Nephron (organoid): ENCODE data around the gene IL22RA1.
A peak's percentile ranks its signal among the peaks of the same experiment; 100 is the strongest.

ENCODE experiments used
- H3K27ac Mint-ChIP-seq, 3 experiments: 2 replicates each; pipeline ENCODE4 v1.8.0; 2020; ENCODE audit warnings: mixed read lengths in 3 of 3, mild to moderate bottlenecking in 2 of 3, moderate library complexity in 1 of 3
- H3K27me3 Mint-ChIP-seq: 2 replicates; pipeline ENCODE4 v1.8.0; 2021; ENCODE audit warnings: low read depth, mild to moderate bottlenecking, moderate library complexity, mixed read lengths
- H3K36me3 Mint-ChIP-seq: 2 replicates; pipeline ENCODE4 v1.8.0; 2020; ENCODE audit warnings: low read depth, mixed read lengths
- H3K4me1 Mint-ChIP-seq: 2 replicates; pipeline ENCODE4 v1.8.0; 2020; ENCODE audit warnings: mixed read lengths
- H3K4me3 Mint-ChIP-seq, 3 experiments: 2 replicates each; pipeline ENCODE4 v1.8.0; 2020; ENCODE audit warnings: mild to moderate bottlenecking in 3 of 3, mixed read lengths in 3 of 3, moderate library complexity in 2 of 3
- H3K9me3 Mint-ChIP-seq: 2 replicates; pipeline ENCODE4 v1.8.0; 2020; ENCODE audit warnings: mixed read lengths
- TF ChIP-seq, protein P1 (sequence below), 3 experiments: fragments of 200-600 bp; sonication (generic); IDR thresholded peaks; one replicate each; pipeline ENCODE4 v1.5.0; 2021; ENCODE audit warnings: antibody characterized with exemption in 3 of 3; ENCODE audit not compliant: unreplicated experiment in 3 of 3

IL22RA1 gene

DNA sequence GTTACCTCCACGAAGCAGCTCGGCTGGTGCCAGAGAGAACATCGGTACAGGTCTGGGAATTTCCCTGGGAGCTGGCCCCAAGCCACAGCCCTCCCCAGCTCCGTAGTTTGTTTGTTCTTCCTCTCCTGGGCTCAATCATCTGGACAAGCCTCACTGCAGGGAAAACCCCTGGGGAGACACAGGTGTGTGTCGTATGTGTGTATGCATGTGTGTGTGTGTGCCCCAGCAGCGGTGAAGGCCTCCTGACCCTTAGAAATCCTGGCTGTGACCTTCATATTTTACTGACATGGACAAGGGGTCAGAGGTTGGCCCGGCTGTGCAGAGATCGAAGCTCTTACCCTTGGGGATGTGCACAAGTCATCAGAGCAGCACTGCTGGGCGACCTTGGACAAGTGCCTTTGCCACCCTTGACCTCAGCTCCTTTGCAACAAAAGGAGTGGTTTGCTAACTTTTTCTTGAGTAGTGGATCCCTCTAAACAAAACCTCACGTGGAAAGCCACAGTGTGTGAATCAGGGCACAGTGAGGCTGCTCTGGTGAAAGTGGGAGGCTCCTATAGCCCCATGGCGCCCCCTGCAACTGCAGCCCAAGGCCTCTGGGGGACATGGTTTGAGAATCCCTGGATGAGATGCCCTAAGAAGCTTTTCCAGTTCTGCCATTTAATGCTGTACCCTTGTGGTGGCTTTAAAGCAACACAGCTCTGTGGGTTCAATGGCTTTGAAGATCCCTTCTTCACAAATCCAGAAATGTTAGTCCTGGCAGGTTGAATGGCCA lies 12.3 kb upstream of the IL22RA1 start:
- TF ChIP-seq, protein P1, sequence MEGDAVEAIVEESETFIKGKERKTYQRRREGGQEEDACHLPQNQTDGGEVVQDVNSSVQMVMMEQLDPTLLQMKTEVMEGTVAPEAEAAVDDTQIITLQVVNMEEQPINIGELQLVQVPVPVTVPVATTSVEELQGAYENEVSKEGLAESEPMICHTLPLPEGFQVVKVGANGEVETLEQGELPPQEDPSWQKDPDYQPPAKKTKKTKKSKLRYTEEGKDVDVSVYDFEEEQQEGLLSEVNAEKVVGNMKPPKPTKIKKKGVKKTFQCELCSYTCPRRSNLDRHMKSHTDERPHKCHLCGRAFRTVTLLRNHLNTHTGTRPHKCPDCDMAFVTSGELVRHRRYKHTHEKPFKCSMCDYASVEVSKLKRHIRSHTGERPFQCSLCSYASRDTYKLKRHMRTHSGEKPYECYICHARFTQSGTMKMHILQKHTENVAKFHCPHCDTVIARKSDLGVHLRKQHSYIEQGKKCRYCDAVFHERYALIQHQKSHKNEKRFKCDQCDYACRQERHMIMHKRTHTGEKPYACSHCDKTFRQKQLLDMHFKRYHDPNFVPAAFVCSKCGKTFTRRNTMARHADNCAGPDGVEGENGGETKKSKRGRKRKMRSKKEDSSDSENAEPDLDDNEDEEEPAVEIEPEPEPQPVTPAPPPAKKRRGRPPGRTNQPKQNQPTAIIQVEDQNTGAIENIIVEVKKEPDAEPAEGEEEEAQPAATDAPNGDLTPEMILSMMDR (IDR thresholded peaks at IDR 0.05; ENCODE audit: unreplicated experiment in 3 of 3): no peak
- no peaks in the 10 kb centered on the region for H3K36me3 Mint-ChIP-seq

DNA sequence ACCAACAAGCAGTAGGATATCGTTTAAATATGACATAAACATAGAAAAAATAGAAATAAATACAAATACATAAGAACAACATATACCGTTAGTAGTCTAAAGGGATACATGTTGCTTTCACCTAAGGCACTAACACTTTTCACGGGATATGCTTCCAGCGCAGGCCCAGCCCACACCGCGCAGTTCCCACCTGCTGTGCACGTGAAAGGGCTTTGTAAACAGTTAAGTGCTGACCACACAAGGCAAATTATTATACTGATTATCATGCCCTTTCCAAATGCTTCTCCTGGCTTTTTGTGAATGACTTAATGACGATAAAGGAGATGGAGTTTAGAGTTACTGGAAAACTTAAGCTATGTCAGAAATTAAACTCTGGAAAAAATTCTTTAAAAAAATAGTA lies 11.3 kb upstream of the IL22RA1 start:
- H3K9me3 Mint-ChIP-seq: no peaks in the 10 kb centered on the region
- H3K36me3 Mint-ChIP-seq: no peaks in the 10 kb centered on the region
- H3K27ac Mint-ChIP-seq: no peak overlapping the region
- H3K4me3 Mint-ChIP-seq: no peak overlapping the region
- peaks cover 16% of the 10 kb centered on the region for H3K4me1 Mint-ChIP-seq
- H3K27me3 Mint-ChIP-seq: peaks cover 34% of the 10 kb centered on the region
- TF ChIP-seq, protein P1 (IDR thresholded peaks at IDR 0.05; ENCODE audit: unreplicated experiment in 3 of 3): no peak

More for the DNA sequence above, 12.3 kb upstream of the IL22RA1 start:
- H3K27ac Mint-ChIP-seq: no peak overlapping the region
- no peaks in the 10 kb centered on the region for H3K9me3 Mint-ChIP-seq
- H3K4me3 Mint-ChIP-seq: no peak overlapping the region
- peaks cover 29% of the 10 kb centered on the region for H3K27me3 Mint-ChIP-seq
- peaks cover 16% of the 10 kb centered on the region for H3K4me1 Mint-ChIP-seq

DNA sequence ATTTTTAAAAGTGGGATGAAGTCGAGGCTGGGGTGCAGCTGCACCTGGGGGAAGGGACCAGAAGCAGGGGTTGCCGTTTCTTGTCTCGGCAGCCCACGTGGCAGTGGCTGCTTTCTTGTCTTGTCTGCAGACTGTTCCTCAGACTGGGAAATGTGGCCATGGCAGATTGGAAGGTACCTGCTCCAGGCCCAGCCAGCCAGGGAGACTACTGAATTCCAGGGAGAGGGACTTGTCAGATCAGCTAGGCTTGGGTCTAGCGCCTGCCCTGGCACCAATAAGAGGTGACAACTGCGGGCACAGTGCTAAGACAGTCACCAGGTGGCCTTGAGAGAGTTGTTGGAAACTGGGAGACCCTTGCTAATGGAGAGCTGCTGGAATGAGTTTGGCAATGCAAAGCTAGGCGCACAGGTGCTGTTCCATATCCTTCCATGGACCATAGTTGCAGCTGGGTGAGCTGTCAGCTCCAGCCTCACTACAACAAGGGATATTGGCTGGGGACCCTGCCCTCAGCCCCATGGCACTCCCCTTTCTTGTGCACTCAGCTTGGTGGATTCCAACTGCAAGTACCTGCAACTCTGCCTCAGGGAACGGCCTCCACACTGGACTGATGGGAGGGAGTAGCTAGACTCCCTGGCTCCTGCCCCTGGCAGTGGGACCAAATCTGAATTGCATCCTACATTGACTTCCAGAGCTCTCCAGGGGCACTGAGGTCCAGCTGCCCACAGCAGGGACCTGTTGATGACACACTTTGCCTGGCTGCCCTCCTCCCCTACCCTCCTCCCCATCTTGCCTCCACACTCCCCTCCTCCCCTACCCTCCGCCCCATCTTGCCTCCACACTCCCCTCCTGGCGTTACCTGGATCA lies 9.9 kb upstream of the IL22RA1 start:
- peaks cover 16% of the 10 kb centered on the region for H3K4me1 Mint-ChIP-seq
- TF ChIP-seq, protein P1 (IDR thresholded peaks at IDR 0.05; ENCODE audit: unreplicated experiment in 3 of 3): no peak
- H3K36me3 Mint-ChIP-seq: no peaks in the 10 kb centered on the region
- no peaks in the 10 kb centered on the region for H3K9me3 Mint-ChIP-seq
- peaks cover 38% of the 10 kb centered on the region for H3K27me3 Mint-ChIP-seq
- H3K27ac Mint-ChIP-seq: no peak overlapping the region
- H3K4me3 Mint-ChIP-seq: no peak overlapping the region

DNA sequence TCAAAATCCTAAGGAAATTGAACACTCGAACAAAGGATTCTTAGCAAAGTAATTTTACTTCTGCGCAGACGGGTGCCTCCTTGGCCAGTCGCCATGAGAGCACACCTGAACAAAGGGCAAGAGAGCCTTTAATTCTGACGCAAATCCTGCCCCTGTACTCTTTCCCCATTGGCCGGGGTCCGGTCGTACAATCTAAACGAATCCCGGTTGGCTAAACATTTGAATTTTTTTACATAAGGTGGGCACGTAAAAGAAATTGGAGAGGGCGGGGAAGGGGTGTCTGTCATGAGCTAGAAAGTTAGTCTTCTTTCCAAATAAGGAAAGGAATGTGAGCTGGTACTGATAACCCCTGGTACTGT lies 8.2 kb upstream of the IL22RA1 start:
- Mint-ChIP-seq H3K9me3 (no peaks in the 10 kb centered on the region), H3K27me3 (peaks cover 38% of the 10 kb centered on the region), H3K4me3 (peak overlapping the region; percentile 58 to 76 (median 68)), H3K27ac (peak overlapping the region; percentile 79 to 91 (median 82)), H3K4me1 (peaks cover 16% of the 10 kb centered on the region), H3K36me3 (no peaks in the 10 kb centered on the region)
- TF ChIP-seq, protein P1 (IDR thresholded peaks at IDR 0.05; ENCODE audit: unreplicated experiment in 3 of 3): no peak

DNA sequence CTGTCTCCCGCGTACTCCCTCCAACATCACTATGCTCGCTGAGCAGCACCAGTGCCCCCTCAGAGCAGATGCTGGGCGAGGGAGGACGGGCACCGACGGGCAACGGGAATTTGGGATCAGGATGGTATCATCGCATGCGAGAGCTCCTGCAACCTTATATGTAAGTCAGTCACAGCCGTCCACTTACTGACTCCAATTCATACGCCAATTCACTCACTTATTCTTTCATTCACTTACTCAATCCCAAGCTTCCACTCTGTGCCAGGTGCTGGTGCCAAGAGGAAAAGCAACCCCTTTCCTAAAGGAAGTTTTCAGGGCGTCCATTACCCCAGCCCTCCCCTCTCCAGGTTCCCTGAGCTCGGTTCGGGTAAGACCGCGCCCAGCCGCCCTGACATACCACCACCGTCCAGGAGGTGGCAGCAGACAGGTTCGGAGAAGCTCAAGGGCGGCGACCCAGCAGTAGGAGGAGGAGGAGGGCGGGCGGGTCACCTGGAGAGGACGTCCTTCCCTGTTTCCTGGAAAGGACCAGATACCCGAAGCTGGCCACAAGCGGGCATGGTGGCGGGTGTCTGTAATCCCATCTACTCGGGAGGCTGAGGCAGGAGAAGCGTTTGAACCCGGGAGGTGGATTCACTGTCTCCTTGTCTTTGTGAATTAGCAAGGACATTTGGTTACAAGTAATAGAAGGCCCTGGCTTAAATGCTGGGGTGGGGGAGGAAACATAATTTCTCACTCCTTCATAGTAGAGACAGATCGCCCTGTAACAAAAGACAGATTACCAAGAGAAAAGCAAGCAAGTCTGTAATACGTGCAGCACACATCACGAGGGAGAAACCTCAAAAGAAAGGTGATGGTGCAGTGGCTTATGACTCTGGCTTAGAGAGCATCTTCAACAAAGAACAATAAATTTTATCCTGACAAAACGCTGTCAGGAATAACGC lies 7.6 kb upstream of the IL22RA1 start:
- H3K9me3 Mint-ChIP-seq: no peaks in the 10 kb centered on the region

More for the DNA sequence above, 7.6 kb upstream of the IL22RA1 start:
- TF ChIP-seq, protein P1 (IDR thresholded peaks at IDR 0.05; ENCODE audit: unreplicated experiment in 3 of 3): peak; percentile 78 to 80 (median 78)
- peak overlapping the region; percentile 79 to 91 (median 82) for H3K27ac Mint-ChIP-seq
- H3K36me3 Mint-ChIP-seq: no peaks in the 10 kb centered on the region
- peaks cover 16% of the 10 kb centered on the region for H3K4me1 Mint-ChIP-seq
- H3K4me3 Mint-ChIP-seq: peak overlapping the region; percentile 58 to 76 (median 68)
- peaks cover 38% of the 10 kb centered on the region for H3K27me3 Mint-ChIP-seq
